Esophagus muscularis mucosa (tissue), 4 donors: ENCODE measurements around the gene MAVS. TPM values are rescaled to one million over a fixed set of nuclear protein-coding genes. Genes with fewer than 3 reads are reported as not detected.
"Not testable (repeated sequence)": the region's sequence is repeated elsewhere in the genome, so short reads cannot be mapped to it uniquely, and the experiment has no call there.

Source experiments
- DNase-seq: peaks from one replicate; pipeline ENCODE4 v3.0.0-alpha.2; 2017; ENCODE audit errors: extremely low spot score
- H3K27ac ChIP-seq, 4 donors: fragments of 200-600 bp; sonication (generic); replicated peaks in 1 of 4; 1 replicate in 3 of 4; 2 replicates in 1 of 4; pipeline ENCODE4 v1.5.1; 2016 to 2019; ENCODE audit warnings: mild to moderate bottlenecking in 1 of 4
- H3K27me3 ChIP-seq, 4 donors: fragments of 200-600 bp; sonication (generic); one replicate each; pipeline versions ENCODE4 v1.5.1 to v1.6.0; 2016 to 2019
- H3K36me3 ChIP-seq, 4 donors: fragments of 200-600 bp; sonication (generic); one replicate each; pipeline ENCODE4 v1.5.1; 2016 to 2019
- H3K4me1 ChIP-seq, 4 donors: fragments of 200-600 bp; sonication (generic); one replicate each; pipeline ENCODE4 v1.5.1; 2016 to 2019
- H3K4me3 ChIP-seq, 4 donors: fragments of 200-600 bp; sonication (generic); 1 replicate in 2 of 4; 2 replicates in 2 of 4; pipeline ENCODE4 v1.5.1; 2016 to 2019; ENCODE audit warnings: mild to moderate bottlenecking in 4 of 4, moderate library complexity in 1 of 4
- H3K9me3 ChIP-seq, 4 donors: fragments of 200-600 bp; sonication (generic); 1 replicate in 3 of 4; 2 replicates in 1 of 4; pipeline ENCODE4 v1.5.1; 2016 to 2019
- EP300 ChIP-seq: sonication (generic); formaldehyde crosslinking; IDR thresholded peaks from one replicate; pipeline ENCODE4 v1.6.1; 2017; ENCODE audit warnings: antibody characterized with exemption
- POLR2A ChIP-seq: fragments of 450-650 bp; IDR thresholded peaks from one replicate; pipeline ENCODE4 v1.6.1; 2017; ENCODE audit warnings: antibody characterized with exemption, moderate library complexity, mild to moderate bottlenecking, low read depth
- POLR2AphosphoS5 ChIP-seq, 2 donors: sonication (generic); formaldehyde crosslinking; IDR thresholded peaks; one replicate each; pipeline ENCODE4 v1.6.1; 2017; ENCODE audit warnings: antibody characterized with exemption in 2 of 2
- WGBS: methylation state at CpG from one replicate; pipeline ENCODE4 v1.1.5; 2018; 5-methylcytosine and 5-hydroxymethylcytosine counted together
- intact Hi-C: fragments of 100-400 bp; cut with DNase I; formaldehyde crosslinking; loops from one replicate; pipeline ENCODE4 v1.15.1; 2023
- total RNA-seq, 4 donors: library from RNA; depleted of rRNA; stranded (reverse); fragments of >200 nt; gene quantifications; one replicate each; pipeline versions ENCODE4 v1.1.0 to v1.2.1, GENCODE V29; 2016
- TF ChIP-seq, protein P1 (sequence below), 3 experiments: fragments of 200-600 bp in 2 of 3; fragments of 450-650 bp in 1 of 3; sonication (generic) in 2 of 3; IDR thresholded peaks; one replicate each; pipeline ENCODE4 v1.5.1; 2017 to 2019; ENCODE audit warnings: antibody characterized with exemption in 3 of 3, mild to moderate bottlenecking in 2 of 3, moderate library complexity in 1 of 3

MAVS gene
- total RNA-seq, 4 donors from 2014 or later, result 34.6 to 56.1 (median 42.8) TPM

DNA sequence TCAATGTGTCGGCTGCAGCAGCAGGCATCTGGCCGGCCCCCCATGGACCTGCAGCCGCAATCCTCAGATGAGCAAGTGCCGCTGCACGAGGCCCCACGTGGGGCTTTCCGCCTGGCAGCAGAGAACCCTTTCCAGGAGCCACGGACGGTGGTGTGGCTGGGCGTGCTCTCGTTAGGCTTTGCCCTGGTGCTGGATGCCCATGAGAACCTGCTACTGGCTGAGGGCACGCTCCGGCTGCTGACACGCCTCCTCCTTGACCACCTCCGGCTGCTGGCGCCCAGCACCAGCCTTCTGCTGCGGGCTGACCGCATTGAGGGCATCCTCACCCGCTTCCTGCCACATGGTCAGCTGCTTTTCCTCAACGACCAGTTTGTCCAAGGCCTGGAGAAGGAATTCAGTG is 22.8 kb upstream of the MAVS start:
- DNase-seq, result no peak
- Histone ChIP-seq H3K4me3 (no peak overlapping the region), H3K27me3 (no peaks in the 10 kb centered on the region), H3K36me3 (peaks cover 19 to 63% (median 39%) of the 10 kb centered on the region in 4 donors), H3K27ac (no peak overlapping the region), H3K4me1 (peaks cover 15 to 24% (median 23%) of the 10 kb centered on the region in 4 donors), H3K9me3 (no peaks in the 10 kb centered on the region)
- TF ChIP-seq POLR2A (no peak), POLR2AphosphoS5 (IDR thresholded peaks at IDR 0.05) (no peak), EP300 (no peak)
- TF ChIP-seq, protein P1, sequence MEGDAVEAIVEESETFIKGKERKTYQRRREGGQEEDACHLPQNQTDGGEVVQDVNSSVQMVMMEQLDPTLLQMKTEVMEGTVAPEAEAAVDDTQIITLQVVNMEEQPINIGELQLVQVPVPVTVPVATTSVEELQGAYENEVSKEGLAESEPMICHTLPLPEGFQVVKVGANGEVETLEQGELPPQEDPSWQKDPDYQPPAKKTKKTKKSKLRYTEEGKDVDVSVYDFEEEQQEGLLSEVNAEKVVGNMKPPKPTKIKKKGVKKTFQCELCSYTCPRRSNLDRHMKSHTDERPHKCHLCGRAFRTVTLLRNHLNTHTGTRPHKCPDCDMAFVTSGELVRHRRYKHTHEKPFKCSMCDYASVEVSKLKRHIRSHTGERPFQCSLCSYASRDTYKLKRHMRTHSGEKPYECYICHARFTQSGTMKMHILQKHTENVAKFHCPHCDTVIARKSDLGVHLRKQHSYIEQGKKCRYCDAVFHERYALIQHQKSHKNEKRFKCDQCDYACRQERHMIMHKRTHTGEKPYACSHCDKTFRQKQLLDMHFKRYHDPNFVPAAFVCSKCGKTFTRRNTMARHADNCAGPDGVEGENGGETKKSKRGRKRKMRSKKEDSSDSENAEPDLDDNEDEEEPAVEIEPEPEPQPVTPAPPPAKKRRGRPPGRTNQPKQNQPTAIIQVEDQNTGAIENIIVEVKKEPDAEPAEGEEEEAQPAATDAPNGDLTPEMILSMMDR (IDR thresholded peaks at IDR 0.05), result no peak
- intact Hi-C loops, result no loop called here
- WGBS, result 96% methylated on average over 11 of the region's 20 CpGs

DNA sequence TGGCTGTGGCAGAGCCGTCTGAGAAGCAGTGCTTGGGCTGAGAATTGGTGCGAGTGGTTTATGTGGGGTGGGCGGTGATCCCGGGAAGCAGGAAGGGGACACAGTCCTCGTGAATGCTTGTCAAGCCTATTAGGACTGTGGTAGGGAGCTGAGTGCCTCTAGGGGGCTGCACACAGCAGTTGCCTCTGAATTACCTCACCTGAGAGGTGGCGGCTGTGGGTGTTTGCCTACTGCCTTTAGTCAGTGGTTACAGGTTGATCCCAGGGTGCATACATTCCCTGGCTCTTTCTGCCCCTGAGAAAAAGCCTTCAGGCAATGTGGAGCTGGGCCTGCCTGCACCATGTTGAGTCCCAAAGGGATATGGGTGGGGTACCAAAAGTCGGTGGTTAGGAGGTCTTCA is 21.1 kb upstream of the MAVS start:
- H3K27me3 ChIP-seq, result no peaks in the 10 kb centered on the region
- no peak for DNase-seq
- 85% methylated on average over 5 of the region's 7 CpGs for WGBS
- H3K4me1 ChIP-seq, result peaks cover 7 to 13% (median 11%) of the 10 kb centered on the region in 4 donors
- peaks cover 19 to 68% (median 39%) of the 10 kb centered on the region in 4 donors for H3K36me3 ChIP-seq
- H3K4me3 ChIP-seq, result no peak overlapping the region
- intact Hi-C loops, result no loop called here
- no peak for TF ChIP-seq POLR2AphosphoS5 (IDR thresholded peaks at IDR 0.05)
- no peak for TF ChIP-seq POLR2A
- TF ChIP-seq, protein P1 (IDR thresholded peaks at IDR 0.05), result no peak
- TF ChIP-seq EP300, result no peak
- no peaks in the 10 kb centered on the region for H3K9me3 ChIP-seq
- H3K27ac ChIP-seq, result no peak overlapping the region

DNA sequence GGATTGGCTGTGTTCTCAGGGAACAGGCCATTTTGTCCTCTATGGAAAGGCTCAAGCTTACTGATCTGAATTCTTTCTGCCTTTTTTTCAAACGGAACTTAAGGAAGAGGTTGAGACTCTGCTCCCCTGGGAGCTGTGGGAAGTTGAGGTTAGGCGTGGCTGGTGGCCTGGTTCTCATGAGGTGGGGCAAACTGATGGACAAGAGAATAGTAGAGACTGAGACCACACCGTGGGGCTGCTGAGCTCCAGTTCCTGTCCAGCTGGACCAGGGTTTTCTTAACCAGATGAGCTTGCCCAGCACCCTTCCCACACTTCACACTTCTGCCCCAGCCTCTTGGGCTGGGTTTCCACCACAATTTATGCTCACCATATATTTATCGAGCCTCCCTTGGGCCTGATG is 20.2 kb upstream of the MAVS start:
- H3K27ac ChIP-seq, result no peak overlapping the region
- H3K27me3 ChIP-seq, result no peaks in the 10 kb centered on the region
- TF ChIP-seq, protein P1 (IDR thresholded peaks at IDR 0.05), result no peak
- no peak for TF ChIP-seq POLR2A
- no peak for TF ChIP-seq POLR2AphosphoS5 (IDR thresholded peaks at IDR 0.05)
- TF ChIP-seq EP300, result no peak
- WGBS, result 83% methylated on average over 4 of the region's 4 CpGs
- peaks cover 19 to 68% (median 39%) of the 10 kb centered on the region in 4 donors for H3K36me3 ChIP-seq
- no peak overlapping the region for H3K4me3 ChIP-seq
- DNase-seq, result no peak
- no peaks in the 10 kb centered on the region for H3K9me3 ChIP-seq
- H3K4me1 ChIP-seq, result peaks cover 2 to 7% (median 6%) of the 10 kb centered on the region in 4 donors
- intact Hi-C loops, result no loop called here

- Histone ChIP-seq H3K9me3 (no peaks in the 10 kb centered on the region), H3K27ac (no peak overlapping the region), H3K27me3 (no peaks in the 10 kb centered on the region), H3K4me1 (no peaks in the 10 kb centered on the region), H3K4me3 (no peak overlapping the region), H3K36me3 (peaks cover 4 to 49% (median 24%) of the 10 kb centered on the region in 4 donors)
- DNase-seq, result no peak
- 92% methylated on average over 3 of the region's 3 CpGs for WGBS
- intact Hi-C loops, result no loop called here
- TF ChIP-seq POLR2AphosphoS5 (IDR thresholded peaks at IDR 0.05) (no peak), EP300 (no peak), POLR2A (no peak)
- TF ChIP-seq, protein P1 (IDR thresholded peaks at IDR 0.05), result no peak
These were observed 17.8 kb upstream of the MAVS start for GRCh38 chr20:3828798-3829197.

DNA sequence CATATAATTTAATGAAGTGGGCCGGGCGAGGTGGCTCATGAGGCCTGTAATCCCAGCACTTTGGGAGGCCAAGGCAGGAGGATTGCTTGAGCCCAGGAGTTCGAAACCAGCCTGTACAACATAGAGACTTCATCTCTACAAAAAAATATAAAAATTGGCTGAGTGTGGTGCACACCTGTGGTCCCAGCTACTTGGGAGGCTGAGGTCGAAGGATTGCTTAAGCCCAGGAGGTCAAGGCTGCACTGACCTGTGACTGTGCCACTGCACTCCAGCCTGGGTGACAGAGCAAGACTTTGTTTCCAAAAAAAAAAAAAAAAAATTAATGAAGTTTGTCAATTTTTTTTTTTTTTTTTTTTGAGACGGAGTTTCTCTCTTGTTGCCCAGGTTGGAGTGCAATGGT is 16.7 kb upstream of the MAVS start:
- H3K4me1 ChIP-seq, H3K27me3 ChIP-seq, H3K27ac ChIP-seq, intact Hi-C loops, DNase-seq, H3K4me3 ChIP-seq, H3K9me3 ChIP-seq: not testable (repeated sequence)
- peaks cover 0 to 42% (median 14%) of the 10 kb centered on the region in 4 donors for H3K36me3 ChIP-seq
- WGBS, result 94% methylated on average over 5 of the region's 5 CpGs
